HTERT RPE-1 (cell line): Measurements from ENCODE around the gene ST6GALNAC1.
"Not testable (repeated sequence)": the region's sequence is repeated elsewhere in the genome, so short reads cannot be mapped to it uniquely, and the experiment has no call there.

ENCODE experiments used
- in situ Hi-C: fragments of 300-500 bp; cut with MboI; formaldehyde crosslinking; loops from 4 replicates; pipeline ENCODE4 v1.14.3; 2020; ENCODE audit warnings: low sequenced_read_pairs

The ST6GALNAC1 gene

GRCh38 chr17:76642994-76643393 lies 563 bp downstream of the ST6GALNAC1 start:
- in situ Hi-C loops = no loop called here

GRCh38 chr17:76642032-76642561 lies 1.5 kb downstream of the ST6GALNAC1 start:
- in situ Hi-C loops = no loop called here

- in situ Hi-C loops = no loop called here
Measured at GRCh38 chr17:76641501-76641900, 2.1 kb downstream of the ST6GALNAC1 start.

- in situ Hi-C loops = no loop called here
Measured at GRCh38 chr17:76640550-76641380, 2.8 kb downstream of the ST6GALNAC1 start.

GRCh38 chr17:76638263-76638662 lies 5.3 kb downstream of the ST6GALNAC1 start:
- in situ Hi-C loops = no loop called here

- in situ Hi-C loops = not testable (repeated sequence)
Measured at GRCh38 chr17:76636486-76637206, 6.9 kb downstream of the ST6GALNAC1 start.

GRCh38 chr17:76635659-76636360 lies 7.7 kb downstream of the ST6GALNAC1 start:
- in situ Hi-C loops = no loop called here

- in situ Hi-C loops = no loop called here
Measured at GRCh38 chr17:76635039-76635438, 8.5 kb downstream of the ST6GALNAC1 start.

- in situ Hi-C loops = no loop called here
Measured at GRCh38 chr17:76633628-76634328, 9.8 kb downstream of the ST6GALNAC1 start.

GRCh38 chr17:76631821-76632565 lies 11.6 kb downstream of the ST6GALNAC1 start:
- in situ Hi-C loops = no loop called here

GRCh38 chr17:76630151-76630550 lies 13.4 kb downstream of the ST6GALNAC1 start:
- in situ Hi-C loops = no loop called here

GRCh38 chr17:76627510-76627909 lies 16.0 kb downstream of the ST6GALNAC1 start:
- in situ Hi-C loops = no loop called here

- in situ Hi-C loops = no loop called here
Measured at GRCh38 chr17:76626442-76626841, 17.1 kb downstream of the ST6GALNAC1 start.

GRCh38 chr17:76625496-76625895 lies 18.1 kb downstream of the ST6GALNAC1 start:
- in situ Hi-C loops = no loop called here

- in situ Hi-C loops = no loop called here
Measured at GRCh38 chr17:76623271-76624146, 20.0 kb downstream of the ST6GALNAC1 start.

GRCh38 chr17:76617838-76618237 lies 25.7 kb downstream of the ST6GALNAC1 start:
- in situ Hi-C loops = no loop called here

- in situ Hi-C loops = no loop called here
Measured at GRCh38 chr17:76614912-76615617, 28.5 kb downstream of the ST6GALNAC1 start.

- in situ Hi-C loops = not testable (repeated sequence)
Measured at GRCh38 chr17:76614064-76614759, 29.3 kb downstream of the ST6GALNAC1 start.
